ENCODE measurements around the gene WDR88. TPM values are rescaled to one million over a fixed set of nuclear protein-coding genes. Genes with fewer than 3 reads are reported as not detected.
"Not testable (repeated sequence)": the region's sequence is repeated elsewhere in the genome, so short reads cannot be mapped to it uniquely, and the experiment has no call there.

Gene WDR88
- total RNA-seq, 4 donors from 2014 or later, result not detected

DNA sequence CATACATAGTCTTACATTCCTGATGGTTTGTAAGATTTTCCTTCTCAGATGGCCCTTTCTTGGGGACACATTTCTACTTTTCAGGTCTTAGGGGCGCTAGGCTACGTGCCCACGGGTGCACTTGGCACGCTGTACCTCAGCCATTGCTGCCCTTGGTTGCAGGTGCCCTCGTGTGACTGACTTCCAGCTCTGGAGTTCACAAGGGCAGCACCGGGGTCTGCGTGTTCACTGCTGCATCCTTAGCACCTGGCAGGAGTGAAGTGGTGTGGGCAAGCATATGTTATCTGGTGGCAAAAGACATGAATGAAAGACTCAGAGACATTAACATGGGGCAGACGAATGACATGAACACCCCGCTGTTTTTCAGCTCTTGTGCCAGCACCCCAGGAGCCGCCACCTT is 13.3 kb upstream of the WDR88 start:
- no peak overlapping the region for H3K4me3 ChIP-seq (ENCODE audit: low read depth, poor library complexity, severe bottlenecking)
- TF ChIP-seq, protein P1, sequence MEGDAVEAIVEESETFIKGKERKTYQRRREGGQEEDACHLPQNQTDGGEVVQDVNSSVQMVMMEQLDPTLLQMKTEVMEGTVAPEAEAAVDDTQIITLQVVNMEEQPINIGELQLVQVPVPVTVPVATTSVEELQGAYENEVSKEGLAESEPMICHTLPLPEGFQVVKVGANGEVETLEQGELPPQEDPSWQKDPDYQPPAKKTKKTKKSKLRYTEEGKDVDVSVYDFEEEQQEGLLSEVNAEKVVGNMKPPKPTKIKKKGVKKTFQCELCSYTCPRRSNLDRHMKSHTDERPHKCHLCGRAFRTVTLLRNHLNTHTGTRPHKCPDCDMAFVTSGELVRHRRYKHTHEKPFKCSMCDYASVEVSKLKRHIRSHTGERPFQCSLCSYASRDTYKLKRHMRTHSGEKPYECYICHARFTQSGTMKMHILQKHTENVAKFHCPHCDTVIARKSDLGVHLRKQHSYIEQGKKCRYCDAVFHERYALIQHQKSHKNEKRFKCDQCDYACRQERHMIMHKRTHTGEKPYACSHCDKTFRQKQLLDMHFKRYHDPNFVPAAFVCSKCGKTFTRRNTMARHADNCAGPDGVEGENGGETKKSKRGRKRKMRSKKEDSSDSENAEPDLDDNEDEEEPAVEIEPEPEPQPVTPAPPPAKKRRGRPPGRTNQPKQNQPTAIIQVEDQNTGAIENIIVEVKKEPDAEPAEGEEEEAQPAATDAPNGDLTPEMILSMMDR (IDR thresholded peaks at IDR 0.05), result no peak
- TF ChIP-seq POLR2A (IDR thresholded peaks at IDR 0.05), result no peak
- 93 to 95% methylated on average over 10 of the region's 10 CpGs for WGBS, 2 donors
- intact Hi-C loops (cut with DNase I; ENCODE audit: low total_unique reads), result no loop called here
- DNase-seq (ENCODE audit: low spot score in 2 of 2), result no peak

DNA sequence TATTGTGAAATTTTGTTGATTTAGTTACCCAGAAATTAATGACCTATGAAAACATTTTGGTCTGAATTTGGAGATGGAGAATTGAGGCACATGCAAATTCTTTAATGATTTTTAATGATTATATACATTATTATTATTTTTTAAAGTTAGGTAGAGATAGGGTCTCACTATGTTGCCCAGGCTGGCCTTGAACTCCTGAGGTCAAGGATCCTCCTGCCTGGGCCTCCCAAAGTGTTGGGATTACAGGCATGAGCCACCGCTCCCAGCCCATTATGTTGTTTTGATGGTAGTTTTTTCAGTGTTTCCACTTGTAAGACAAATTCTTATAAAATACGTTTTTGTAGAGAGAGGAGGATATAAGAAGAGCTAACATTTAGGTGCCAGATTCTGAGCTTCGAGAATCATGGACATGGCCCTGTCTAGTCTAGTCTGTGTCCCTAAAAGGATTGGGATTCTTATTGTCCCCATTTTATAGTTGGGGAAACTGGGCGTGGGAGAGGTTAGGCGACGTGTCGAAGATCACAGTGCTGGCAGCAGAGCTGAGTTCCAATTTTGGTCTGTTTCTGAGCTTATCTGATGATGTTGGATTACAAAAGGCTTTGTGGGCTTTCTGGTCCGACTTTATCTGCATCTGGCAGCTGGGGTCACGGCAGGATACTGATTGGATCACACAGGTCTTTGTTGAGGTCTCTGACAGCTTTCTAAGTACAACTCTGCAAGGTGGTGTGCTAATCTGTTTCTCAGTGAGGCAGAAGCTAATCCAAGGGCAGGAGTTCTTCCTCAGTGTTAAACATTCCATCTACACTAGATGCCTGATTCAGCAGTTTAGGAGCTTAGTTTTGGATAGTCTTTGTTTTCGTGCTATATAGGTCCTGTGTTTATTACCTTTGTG is 7.5 kb upstream of the WDR88 start:
- intact Hi-C loops (cut with DNase I; ENCODE audit: low total_unique reads), result no loop called here
- TF ChIP-seq, protein P1 (IDR thresholded peaks at IDR 0.05), result no peak
- no peak for TF ChIP-seq POLR2A (IDR thresholded peaks at IDR 0.05)
- H3K4me3 ChIP-seq (ENCODE audit: low read depth, poor library complexity, severe bottlenecking), result no peak overlapping the region
- DNase-seq (ENCODE audit: low spot score in 2 of 2), result no peak
- 82 to 86% methylated on average over 10 of the region's 10 CpGs for WGBS, 2 donors

DNA sequence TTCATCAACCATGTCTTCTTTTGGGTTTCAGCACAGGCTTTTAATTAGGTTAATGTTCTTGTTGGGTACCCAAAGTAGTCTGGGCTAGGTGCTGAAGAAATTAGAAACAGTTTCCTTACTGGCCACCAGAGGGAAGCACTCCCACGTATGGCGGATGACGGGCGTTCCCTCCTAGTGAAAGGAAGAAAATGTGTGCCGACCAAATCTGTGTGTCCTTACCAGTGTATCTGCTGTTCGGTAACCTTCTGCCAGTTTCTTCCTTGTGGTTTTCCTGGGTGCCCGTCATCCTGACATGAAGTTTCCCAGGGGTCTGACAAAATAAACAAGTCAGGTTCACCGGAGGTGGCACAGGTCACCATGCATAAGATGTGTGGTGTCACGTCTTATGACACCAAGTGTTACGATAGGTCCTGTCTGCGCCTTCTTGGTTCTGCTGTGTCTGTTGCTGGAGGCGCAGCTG is 6.0 kb upstream of the WDR88 start:
- intact Hi-C loops (cut with DNase I; ENCODE audit: low total_unique reads), result no loop called here
- DNase-seq (ENCODE audit: low spot score in 2 of 2), result peak in 1 of 2 donors; percentile 21
- TF ChIP-seq, protein P1 (IDR thresholded peaks at IDR 0.05), result no peak
- no peak for TF ChIP-seq POLR2A (IDR thresholded peaks at IDR 0.05)
- 41% methylated on average over 12 of the region's 12 CpGs for WGBS, 2 donors
- no peak overlapping the region for H3K4me3 ChIP-seq (ENCODE audit: low read depth, poor library complexity, severe bottlenecking)

DNA sequence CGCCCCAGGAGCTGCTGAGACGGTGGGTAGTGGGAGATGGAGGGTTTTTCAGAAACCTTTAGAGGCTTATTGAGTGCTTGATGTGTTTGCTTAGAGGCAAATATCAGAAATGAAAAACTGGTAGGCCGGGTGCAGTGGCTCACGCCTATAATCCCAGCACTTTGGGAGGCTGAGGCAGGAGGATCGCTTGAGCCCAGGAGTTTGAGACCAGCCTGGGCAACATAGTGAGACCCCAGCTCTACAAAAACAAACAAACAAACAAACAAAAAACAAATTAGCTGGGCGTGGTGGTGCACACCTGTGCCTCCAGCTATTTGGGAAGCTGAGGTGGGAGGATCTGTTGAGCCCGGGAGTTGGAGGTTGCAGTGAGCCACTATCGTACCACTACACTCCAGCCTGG is 5.2 kb upstream of the WDR88 start:
- H3K4me3 ChIP-seq (ENCODE audit: low read depth, poor library complexity, severe bottlenecking); intact Hi-C loops (cut with DNase I; ENCODE audit: low total_unique reads); DNase-seq (ENCODE audit: low spot score in 2 of 2): not testable (repeated sequence)
- 94 to 97% methylated on average over 8 of the region's 8 CpGs for whole genome bisulfite sequencing, 2 donors

DNA sequence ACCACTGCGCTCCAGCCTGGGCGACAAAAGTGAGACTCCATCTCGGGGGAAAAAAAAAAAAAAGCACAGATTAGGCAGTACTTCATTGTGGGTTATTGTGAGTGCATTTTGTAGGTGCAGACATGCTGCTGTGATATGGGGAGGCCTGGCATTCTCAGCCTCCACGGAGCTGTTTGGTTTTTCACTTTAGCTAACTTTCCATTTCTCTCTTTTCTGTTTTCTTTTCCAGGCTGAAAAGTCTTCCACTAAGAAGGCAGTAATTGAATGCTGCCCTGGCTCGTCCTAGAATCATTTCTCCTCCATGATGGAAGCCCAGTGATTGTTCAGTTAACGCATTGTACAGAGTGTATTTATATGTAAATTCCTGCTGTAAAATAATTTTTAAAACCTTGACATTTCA is 2.0 kb upstream of the WDR88 start:
- no peak overlapping the region for H3K4me3 ChIP-seq (ENCODE audit: low read depth, poor library complexity, severe bottlenecking)
- DNase-seq (ENCODE audit: low spot score in 2 of 2), result no peak
- intact Hi-C loops (cut with DNase I; ENCODE audit: low total_unique reads), result no loop called here
- 90 to 91% methylated on average over 6 of the region's 6 CpGs for WGBS, 2 donors
- no peak for TF ChIP-seq POLR2A (IDR thresholded peaks at IDR 0.05)
- TF ChIP-seq, protein P1 (IDR thresholded peaks at IDR 0.05), result no peak

DNA sequence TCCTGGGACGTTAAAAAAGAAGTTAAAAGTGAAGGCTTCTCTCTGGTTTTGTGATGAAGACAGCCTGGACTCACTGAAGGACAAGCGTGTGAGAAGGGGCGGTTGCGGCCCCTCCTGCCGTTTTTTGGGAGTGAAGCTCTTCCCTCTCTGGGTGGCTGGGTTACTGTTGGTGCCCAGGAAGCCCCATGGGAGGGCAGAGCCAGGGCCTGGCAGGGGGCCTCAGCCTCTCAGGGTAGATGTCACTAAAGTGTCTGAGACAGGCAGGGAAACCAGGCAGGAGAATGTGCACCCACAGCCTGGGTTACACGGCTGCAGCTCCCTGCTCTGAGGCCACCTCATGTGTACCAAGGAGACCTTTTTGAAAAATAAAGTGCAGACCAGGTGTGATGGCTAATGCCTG is 1.5 kb upstream of the WDR88 start:
- intact Hi-C loops (cut with DNase I; ENCODE audit: low total_unique reads), result no loop called here
- 84 to 90% methylated on average over 6 of the region's 6 CpGs for WGBS, 2 donors
- DNase-seq (ENCODE audit: low spot score in 2 of 2), result no peak
- H3K4me3 ChIP-seq (ENCODE audit: low read depth, poor library complexity, severe bottlenecking), result no peak overlapping the region
- TF ChIP-seq POLR2A (IDR thresholded peaks at IDR 0.05), result no peak
- TF ChIP-seq, protein P1 (IDR thresholded peaks at IDR 0.05), result no peak
